Suppressor macrophage treated with lipopolysaccharide for 4 hours (primary cell): ENCODE data around the gene CTSW.
"Not testable (repeated sequence)": the region's sequence is repeated elsewhere in the genome, so short reads cannot be mapped to it uniquely, and the experiment has no call there.

Source experiments
- DNase-seq: peaks from one replicate; pipeline ENCODE4 v3.0.0-alpha.2; 2020

CTSW gene, protein sequence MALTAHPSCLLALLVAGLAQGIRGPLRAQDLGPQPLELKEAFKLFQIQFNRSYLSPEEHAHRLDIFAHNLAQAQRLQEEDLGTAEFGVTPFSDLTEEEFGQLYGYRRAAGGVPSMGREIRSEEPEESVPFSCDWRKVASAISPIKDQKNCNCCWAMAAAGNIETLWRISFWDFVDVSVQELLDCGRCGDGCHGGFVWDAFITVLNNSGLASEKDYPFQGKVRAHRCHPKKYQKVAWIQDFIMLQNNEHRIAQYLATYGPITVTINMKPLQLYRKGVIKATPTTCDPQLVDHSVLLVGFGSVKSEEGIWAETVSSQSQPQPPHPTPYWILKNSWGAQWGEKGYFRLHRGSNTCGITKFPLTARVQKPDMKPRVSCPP

DNA sequence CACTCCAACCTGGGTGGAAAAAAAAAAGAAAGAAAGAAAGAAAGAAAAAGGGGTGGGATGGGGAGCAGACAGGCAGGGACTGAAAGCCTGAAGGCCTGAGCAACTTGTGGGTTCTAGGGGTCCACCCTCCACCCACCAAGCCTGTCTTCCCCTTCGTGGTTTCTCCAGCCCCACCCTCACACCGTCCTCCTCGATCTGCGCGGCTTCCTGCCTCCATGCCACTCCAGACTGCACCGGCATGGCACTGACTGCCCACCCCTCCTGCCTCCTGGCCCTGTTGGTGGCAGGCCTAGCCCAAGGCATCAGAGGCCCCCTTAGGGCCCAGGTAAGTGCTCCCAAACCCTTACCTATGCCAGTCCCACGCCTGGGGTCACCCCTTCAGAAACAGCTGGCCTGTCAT lies at the start of gene CTSW:
CTSW (plus strand) TSS at position 221 of the 400 bp plus-strand sequence; CDS start at position 239, 18 bp downstream.
- DNase-seq: no peak

DNA sequence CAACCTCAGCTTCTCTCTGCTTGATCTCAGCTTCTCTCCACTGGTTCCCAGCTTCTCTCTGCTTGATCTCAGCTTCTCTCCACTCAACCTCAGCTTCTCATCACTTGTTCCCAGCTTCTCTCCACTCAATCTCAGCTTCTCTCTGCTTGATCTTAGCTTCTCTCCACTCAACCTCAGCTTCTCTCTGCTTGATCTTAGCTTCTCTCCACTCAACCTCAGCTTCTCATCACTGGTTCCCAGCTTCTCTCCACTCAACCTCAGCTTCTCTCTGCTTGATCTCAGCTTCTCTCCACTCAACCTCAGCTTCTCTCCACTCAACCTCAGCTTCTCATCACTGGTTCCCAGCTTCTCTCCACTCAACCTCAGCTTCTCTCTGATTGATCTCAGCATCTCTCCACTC lies 47.4 kb upstream of the CTSW start:
- DNase-seq: not testable (repeated sequence)

GRCh38 chr11:65833297-65834030 lies 46.2 kb upstream of the CTSW start, which contains the start of gene SNX32:
Gene SNX32, plus strand, starts transcription at chr11:65833963. Its CDS starts 103 bp downstream, at chr11:65834066.
- DNase-seq: peak; percentile 96

- DNase-seq: no peak
These were observed 45.4 kb upstream of the CTSW start for GRCh38 chr11:65834202-65834601.

- no peak for DNase-seq
These were observed 37.5 kb upstream of the CTSW start for GRCh38 chr11:65842144-65842543.

DNA sequence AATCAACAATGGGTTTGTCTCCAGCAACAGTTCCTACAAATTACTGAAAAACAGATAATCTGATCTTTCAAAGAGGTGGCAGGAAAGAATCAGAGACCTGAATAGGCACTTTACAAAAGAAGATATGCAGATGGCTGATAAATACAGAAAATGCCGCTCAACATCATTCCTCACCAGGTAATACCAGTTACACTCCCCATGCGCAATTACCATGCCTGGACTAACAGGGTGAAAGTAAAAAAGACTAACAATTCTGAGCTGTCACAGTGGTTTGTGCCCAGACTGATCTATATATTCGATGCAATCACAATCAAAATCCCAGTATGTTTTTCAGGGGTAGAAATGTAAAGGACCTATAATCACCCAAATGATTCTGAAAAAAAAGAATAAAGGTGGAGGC lies 35.8 kb upstream of the CTSW start:
- no peak for DNase-seq

- no peak for DNase-seq
These were observed 35.3 kb upstream of the CTSW start for GRCh38 chr11:65844231-65844872.

DNA sequence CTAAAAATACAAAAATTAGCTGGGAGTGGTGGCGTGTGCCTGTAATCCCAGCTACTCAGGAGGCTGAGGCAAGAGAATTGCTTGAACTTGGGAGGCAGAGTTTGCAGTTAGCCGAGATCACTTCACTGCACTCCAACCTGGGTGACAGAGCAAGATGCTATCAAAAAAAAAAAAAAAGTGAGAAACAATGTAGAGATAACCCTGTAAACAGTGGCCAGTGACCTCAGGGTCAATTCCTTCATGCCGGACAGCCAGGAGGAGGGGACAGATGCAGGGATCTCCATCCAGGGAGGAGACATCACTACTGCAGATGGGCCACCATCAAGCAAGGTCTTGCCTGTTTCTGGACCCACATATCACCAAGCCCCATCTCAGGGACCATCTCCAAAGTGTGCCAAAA lies 31.9 kb upstream of the CTSW start:
- no peak for DNase-seq

DNA sequence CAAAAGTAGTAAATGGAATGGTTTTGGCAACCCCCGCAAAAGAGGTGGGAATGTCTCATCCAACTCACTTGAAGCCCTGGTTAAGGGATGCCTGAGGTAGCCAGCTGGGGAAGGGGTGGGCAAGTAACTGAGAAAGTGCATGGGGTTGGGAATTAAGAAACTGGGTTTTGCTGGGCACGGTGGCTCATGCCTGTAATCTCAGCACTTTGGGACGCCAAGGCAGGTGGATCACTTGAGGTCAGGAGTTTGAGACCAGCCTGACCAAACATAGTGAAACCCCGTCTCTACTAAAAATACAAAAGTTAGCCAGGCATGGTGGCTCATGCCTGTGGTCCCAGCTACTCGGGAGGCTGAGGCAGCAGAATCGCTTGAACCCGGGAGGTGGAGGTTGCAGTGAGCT lies 30.9 kb upstream of the CTSW start:
- DNase-seq: not testable (repeated sequence)

- DNase-seq: no peak
These were observed 30.3 kb upstream of the CTSW start for GRCh38 chr11:65849366-65849765.

DNA sequence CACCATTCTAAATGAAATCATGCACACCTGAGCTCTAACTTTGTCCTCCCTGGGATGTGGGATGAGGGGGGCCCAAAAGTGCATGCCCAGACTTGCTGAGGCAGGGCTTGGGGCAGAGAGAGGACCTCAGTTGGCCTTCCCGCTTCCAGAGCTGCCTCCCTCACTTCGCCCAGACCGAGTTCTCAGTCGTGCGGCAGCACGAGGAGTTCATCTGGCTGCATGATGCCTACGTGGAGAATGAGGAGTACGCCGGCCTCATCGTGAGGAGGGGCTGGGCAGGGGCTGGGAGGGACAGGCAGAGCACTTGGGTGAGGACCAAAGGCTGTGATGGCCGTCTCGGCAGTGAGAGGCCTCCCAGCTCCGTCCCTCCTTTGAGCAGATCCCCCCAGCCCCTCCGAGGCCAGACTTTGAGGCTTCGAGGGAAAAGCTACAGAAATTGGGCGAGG lies 29.8 kb upstream of the CTSW start:
- DNase-seq: no peak

GRCh38 chr11:65850217-65851082 lies 29.2 kb upstream of the CTSW start:
- DNase-seq: no peak

DNA sequence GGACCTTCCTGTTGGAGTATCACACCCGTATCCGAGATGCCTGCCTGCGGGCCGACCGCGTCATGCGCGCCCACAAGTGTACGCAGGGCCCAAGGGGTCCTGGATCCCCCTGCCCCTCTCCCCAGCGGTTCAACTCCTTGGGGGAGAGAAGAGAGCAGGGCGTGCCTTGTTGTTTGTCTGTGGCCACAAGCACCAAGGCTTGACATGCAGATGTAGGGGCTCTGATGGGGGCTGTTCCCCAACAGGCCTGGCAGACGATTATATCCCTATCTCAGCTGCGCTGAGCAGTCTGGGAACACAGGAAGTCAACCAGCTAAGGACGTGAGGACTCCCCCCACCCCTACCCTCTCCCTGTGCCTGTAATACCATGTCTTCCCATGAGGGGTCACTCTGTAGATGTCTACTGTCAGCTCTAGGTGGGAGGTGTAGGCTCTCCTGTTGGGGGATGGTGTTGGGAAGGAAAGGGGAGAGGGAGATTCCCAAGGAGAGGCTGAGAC lies 28.5 kb upstream of the CTSW start:
- peak; percentile 27 for DNase-seq

DNA sequence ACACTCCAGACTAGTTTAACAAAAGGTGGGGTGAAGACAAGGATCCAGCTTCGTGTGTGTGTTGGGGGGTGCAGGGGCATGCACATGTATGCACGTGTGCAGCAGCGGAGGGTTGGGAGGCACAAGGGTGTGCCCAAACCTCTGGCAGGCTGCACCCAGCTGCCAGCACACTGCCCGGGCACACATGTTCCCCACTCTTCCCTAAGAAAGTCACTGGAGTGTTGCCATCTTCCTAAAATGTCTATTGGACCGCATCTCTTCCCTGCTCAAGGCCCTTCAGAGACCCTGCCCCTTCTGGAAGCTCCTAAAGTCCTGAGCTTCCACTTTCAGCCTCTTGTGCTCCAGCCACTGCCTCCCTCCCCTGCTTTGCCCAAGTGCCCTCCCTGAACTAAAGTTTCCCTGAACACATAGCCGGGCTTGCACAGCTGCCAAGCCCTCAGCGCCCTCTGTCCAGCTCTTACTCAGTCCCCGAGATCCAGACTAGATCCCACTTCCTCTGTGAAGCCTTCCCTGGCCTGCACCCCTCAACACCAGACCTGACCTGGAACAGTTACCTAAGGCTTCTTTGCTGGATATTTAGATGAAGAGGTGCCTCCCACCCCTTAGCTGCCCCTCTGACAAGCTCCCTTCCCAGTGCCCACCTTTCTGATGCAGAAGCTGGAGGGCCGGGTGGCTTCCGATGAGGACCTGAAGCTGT lies 27.7 kb upstream of the CTSW start:
- no peak for DNase-seq

DNA sequence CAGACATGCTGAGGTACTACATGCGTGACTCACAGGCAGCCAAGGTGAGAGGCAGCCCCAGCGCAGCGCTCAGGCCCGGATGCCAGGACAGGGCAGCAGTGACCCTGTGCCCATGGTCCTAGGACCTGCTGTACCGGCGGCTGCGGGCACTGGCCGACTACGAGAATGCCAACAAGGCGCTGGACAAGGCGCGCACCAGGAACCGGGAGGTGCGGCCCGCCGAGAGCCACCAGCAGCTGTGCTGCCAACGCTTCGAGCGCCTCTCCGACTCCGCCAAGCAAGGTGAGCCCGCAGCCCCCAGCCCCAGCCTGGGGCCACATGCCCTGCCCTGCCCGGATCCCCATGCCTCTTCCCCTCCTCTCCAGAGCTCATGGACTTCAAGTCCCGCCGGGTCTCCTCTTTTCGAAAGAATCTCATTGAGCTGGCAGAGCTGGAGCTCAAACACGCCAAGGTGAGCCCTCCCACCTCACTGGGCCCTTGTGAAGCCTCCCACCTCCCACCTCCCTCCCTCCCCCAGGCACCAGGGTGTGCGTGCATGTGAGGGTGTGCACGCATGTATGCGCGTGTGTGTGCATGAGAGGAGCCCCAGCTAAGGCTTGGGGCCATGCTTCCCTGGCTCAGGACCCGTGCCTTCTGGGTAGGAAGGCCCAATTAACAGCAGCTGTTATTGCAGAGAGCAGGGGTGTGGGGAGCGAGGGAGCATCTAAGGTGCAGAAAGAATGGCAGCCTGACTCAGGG lies 27.0 kb upstream of the CTSW start:
- no peak for DNase-seq

- no peak for DNase-seq
These were observed 26.2 kb upstream of the CTSW start for GRCh38 chr11:65853246-65853979.

DNA sequence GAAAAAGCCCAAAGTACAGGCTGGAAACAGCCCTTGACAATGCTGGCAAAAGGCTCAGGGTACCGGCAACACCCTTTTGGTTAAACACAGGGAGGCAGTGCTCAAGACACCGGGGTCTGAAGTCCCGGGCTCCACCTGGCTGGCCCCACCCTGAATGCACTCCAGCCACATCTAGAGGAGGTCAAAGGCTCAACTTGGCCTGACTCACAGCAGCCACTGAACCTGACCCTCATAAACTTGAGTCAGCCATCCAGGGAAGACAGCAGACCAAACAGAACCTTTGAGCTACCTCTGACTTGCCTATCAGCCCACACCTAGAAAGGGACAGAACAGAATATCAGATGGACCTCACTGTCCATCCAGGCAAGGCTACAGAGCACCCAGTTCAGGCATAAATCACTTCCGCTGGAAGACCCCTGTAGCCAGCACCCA lies 25.5 kb upstream of the CTSW start:
- no peak for DNase-seq

DNA sequence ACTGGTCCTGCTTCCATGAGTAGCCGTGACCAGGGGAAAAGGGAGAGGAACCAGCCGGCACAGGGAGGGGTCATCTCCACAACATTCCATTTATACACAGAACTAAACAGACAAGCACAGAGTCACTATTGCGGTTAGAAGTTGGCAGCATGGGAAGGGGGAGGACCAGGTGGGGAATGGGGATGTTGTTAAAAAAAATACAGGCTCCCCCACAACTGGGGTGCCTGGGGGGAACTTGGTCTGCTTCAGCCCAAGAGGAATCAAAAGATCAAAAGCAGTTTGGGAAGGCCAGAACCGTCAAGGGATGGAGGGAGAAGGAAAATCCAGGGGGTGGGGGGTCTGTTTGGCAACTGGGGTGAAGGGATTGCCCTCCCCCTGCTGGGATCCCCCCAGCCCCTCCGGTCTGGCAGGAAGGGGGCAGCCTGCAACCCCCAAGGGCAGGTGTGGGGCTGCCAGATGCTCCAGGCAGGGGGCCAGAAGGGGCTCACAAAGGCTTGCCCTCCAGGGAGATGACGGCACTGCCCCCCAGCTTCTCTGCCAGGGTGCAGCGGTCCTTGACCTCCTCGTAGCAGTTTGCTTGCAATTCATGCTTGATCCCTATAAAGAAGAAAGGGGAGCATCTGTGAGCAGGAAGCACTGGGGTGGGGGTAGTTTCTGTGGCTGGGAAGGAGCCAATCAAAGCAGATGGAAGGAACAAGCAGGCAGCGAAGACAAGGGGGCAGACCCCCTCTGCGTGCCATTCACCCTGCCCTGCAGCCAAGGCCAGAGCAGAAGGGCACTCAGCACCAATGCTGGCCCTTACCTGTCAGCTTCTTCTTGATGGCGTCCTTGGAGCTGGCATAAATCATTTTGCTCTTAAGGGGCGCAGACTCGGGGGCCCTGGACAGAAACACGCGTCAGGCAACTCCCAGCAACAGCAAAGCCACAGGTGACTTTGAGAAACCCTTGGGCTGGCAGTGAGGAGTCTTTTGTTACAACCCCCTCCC lies 24.5 kb upstream of the CTSW start:
- DNase-seq: no peak

- DNase-seq: no peak
These were observed 23.7 kb upstream of the CTSW start for GRCh38 chr11:65855927-65856363.
